ENCODE results near the gene NUP210. TPM values are rescaled to one million over a fixed set of nuclear protein-coding genes. Genes with fewer than 3 reads are reported as not detected.

NUP210 gene
- total and polyA plus RNA-seq, 4 donors: 9.9 to 38.6 (median 22.9) TPM

DNA sequence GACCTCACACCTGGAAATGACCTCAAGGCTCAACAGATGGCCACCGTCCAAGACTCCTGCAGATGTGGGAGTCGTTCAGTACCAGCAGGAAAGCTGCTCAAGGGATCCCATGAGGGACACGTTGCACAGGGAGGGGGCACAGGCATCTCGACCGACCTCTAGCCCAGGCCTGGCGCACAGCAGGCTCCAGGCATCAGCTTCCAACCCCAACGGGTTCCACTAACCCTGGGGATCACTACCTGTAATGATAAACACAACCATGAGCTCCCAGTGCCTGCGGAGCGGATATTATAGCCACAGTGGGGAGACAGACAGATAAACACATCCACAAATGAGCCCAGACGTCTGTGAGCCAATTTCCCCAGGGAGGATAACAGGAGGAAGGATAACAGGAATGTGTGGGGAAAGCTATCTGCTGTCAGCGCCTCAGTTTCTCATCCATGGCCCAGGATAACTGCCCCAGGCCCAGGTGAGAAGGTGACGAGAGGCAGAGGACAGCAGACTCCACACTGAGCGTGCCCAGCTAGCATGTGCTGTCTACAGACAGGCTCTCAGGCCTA, 19.9 kb downstream of the NUP210 start:
- no peaks in the 10 kb centered on the region for H3K27me3 ChIP-seq (ENCODE audit: control insufficient read depth in 4 of 4, insufficient read depth in 4 of 4, low read length in 3 of 4)
- H3K4me3 ChIP-seq (ENCODE audit: low read depth in 1 of 3, low read length in 3 of 3): no peak overlapping the region
- WGBS: 87% methylated on average over 13 of the region's 13 CpGs
- no peak for DNase-seq (ENCODE audit: low spot score)
- TF ChIP-seq EGR1 (IDR thresholded peaks at IDR 0.05; ENCODE audit: low read depth in 2 of 2) (no peak), FOXA2 (IDR thresholded peaks at IDR 0.05) (no peak), CTCF (IDR thresholded peaks at IDR 0.05; ENCODE audit: low read depth, low read length, missing input control) (no peak), HNF4G (IDR thresholded peaks at IDR 0.05) (no peak), FOXA1 (IDR thresholded peaks at IDR 0.05) (no peak), RAD21 (IDR thresholded peaks at IDR 0.05) (no peak), GABPA (IDR thresholded peaks at IDR 0.05 in 1 of 2, conservative IDR thresholded peaks at IDR 0.05 in 1 of 2) (no peak), YY1 (IDR thresholded peaks at IDR 0.05) (no peak), HNF4A (conservative IDR thresholded peaks at IDR 0.05) (no peak)
- TF ChIP-seq, protein P1, sequence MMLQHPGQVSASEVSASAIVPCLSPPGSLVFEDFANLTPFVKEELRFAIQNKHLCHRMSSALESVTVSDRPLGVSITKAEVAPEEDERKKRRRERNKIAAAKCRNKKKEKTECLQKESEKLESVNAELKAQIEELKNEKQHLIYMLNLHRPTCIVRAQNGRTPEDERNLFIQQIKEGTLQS (IDR thresholded peaks at IDR 0.05): no peak
- no peak overlapping the region for H3K9ac ChIP-seq (ENCODE audit: low read depth in 1 of 2, low read length in 2 of 2)
- peaks cover 7 to 23% (median 18%) of the 10 kb centered on the region in 4 donors for H3K4me1 ChIP-seq (ENCODE audit: control insufficient read depth in 4 of 4, insufficient read depth in 4 of 4, low read length in 3 of 4)
- peaks cover 0 to 5% (median under 1%) of the 10 kb centered on the region in 4 donors for H3K36me3 ChIP-seq (ENCODE audit: control insufficient read depth in 4 of 4, insufficient read depth in 3 of 4, low read depth in 1 of 4, low read length in 3 of 4)
- no peak overlapping the region for H3K27ac ChIP-seq (ENCODE audit: low read depth in 1 of 2, low read length in 2 of 2)
- no peaks in the 10 kb centered on the region for H3K9me3 ChIP-seq (ENCODE audit: control insufficient read depth in 4 of 4, low read length in 3 of 4)

GRCh38 chr3:13399603-13400002, 20.5 kb downstream of the NUP210 start:
- Histone ChIP-seq H3K9ac (ENCODE audit: low read depth in 1 of 2, low read length in 2 of 2) (no peak overlapping the region), H3K4me3 (ENCODE audit: low read depth in 1 of 3, low read length in 3 of 3) (no peak overlapping the region), H3K9me3 (ENCODE audit: control insufficient read depth in 4 of 4, low read length in 3 of 4) (no peaks in the 10 kb centered on the region), H3K36me3 (ENCODE audit: control insufficient read depth in 4 of 4, insufficient read depth in 3 of 4, low read depth in 1 of 4, low read length in 3 of 4) (peaks cover 0 to 5% (median under 1%) of the 10 kb centered on the region in 4 donors), H3K27ac (ENCODE audit: low read depth in 1 of 2, low read length in 2 of 2) (no peak overlapping the region), H3K4me1 (ENCODE audit: control insufficient read depth in 4 of 4, insufficient read depth in 4 of 4, low read length in 3 of 4) (peaks cover 11 to 27% (median 21%) of the 10 kb centered on the region in 4 donors), H3K27me3 (ENCODE audit: control insufficient read depth in 4 of 4, insufficient read depth in 4 of 4, low read length in 3 of 4) (no peaks in the 10 kb centered on the region)
- 95% methylated on average over 12 of the region's 12 CpGs for WGBS
- no peak for DNase-seq (ENCODE audit: low spot score)
- TF ChIP-seq NR2F2 (IDR thresholded peaks at IDR 0.05) (no peak), FOXA1 (IDR thresholded peaks at IDR 0.05) (no peak), HNF4A (conservative IDR thresholded peaks at IDR 0.05) (no peak), EGR1 (IDR thresholded peaks at IDR 0.05; ENCODE audit: low read depth in 2 of 2) (no peak), REST (IDR thresholded peaks at IDR 0.05) (no peak), RXRA (IDR thresholded peaks at IDR 0.05) (no peak), RAD21 (IDR thresholded peaks at IDR 0.05) (no peak), CTCF (IDR thresholded peaks at IDR 0.05; ENCODE audit: low read depth, low read length, missing input control) (no peak), TAF1 (conservative IDR thresholded peaks at IDR 0.05) (no peak), ZBTB33 (IDR thresholded peaks at IDR 0.05) (no peak), SP1 (IDR thresholded peaks at IDR 0.05) (no peak), HNF4G (IDR thresholded peaks at IDR 0.05) (no peak), YY1 (IDR thresholded peaks at IDR 0.05) (no peak), GABPA (IDR thresholded peaks at IDR 0.05 in 1 of 2, conservative IDR thresholded peaks at IDR 0.05 in 1 of 2) (no peak), FOXA2 (IDR thresholded peaks at IDR 0.05) (no peak), MAX (IDR thresholded peaks at IDR 0.05) (no peak), JUND (IDR thresholded peaks at IDR 0.05) (no peak)
- TF ChIP-seq, protein P1 (IDR thresholded peaks at IDR 0.05): no peak

Measured in liver (tissue), 9 donors.